K562 (cell line): ENCODE data around the gene ENTPD3. TPM values are rescaled to one million over a fixed set of nuclear protein-coding genes. Genes with fewer than 3 reads are reported as not detected.

ENCODE experiments used
- C11orf30 ChIP-seq: fragments of 450-650 bp; IDR thresholded peaks from 2 replicates; pipeline ENCODE4 v1.6.1; 2016; ENCODE audit warnings: low read depth, mild to moderate bottlenecking
- CBX1 ChIP-seq: sonication (generic); IDR thresholded peaks from 2 replicates; pipeline ENCODE4 v1.6.1; 2016; ENCODE audit warnings: antibody characterized with exemption, low read depth, mild to moderate bottlenecking
- EGR1 ChIP-seq: fragments of 450-650 bp; conservative IDR thresholded peaks from 2 replicates; pipeline ENCODE4 v1.6.1; 2017; ENCODE audit warnings: mild to moderate bottlenecking
- JUN ChIP-seq, 2 experiments: sonication (generic) in 1 of 2; formaldehyde crosslinking in 1 of 2; IDR thresholded peaks; 2 replicates each; pipeline versions ENCODE4 v1.6.1 to v1.8.0; 2012 to 2022; ENCODE audit warnings: borderline replicate concordance in 2 of 2, mild to moderate bottlenecking in 2 of 2, improper control_type of control experiment in 1 of 2, low read depth in 1 of 2, low read length in 1 of 2, missing genetic modification reagents in 1 of 2
- NR2F6 ChIP-seq: fragments of 450-650 bp; formaldehyde crosslinking; IDR thresholded peaks from 2 replicates; pipeline ENCODE4 v1.4.0; 2020; ENCODE audit warnings: mild to moderate bottlenecking
- TEAD1 ChIP-seq, 2 experiments: fragments of 450-650 bp in 1 of 2; sonication (generic) in 1 of 2; formaldehyde crosslinking; IDR thresholded peaks; 2 replicates each; pipeline versions ENCODE4 v1.4.0 to v1.8.0; 2020 to 2022; ENCODE audit warnings: mild to moderate bottlenecking in 2 of 2, missing genetic modification reagents in 1 of 2
- YBX1 ChIP-seq: fragments of 450-650 bp; IDR thresholded peaks from 2 replicates; pipeline ENCODE4 v1.7.1; 2016; ENCODE audit warnings: mild to moderate bottlenecking
- ZNF311 ChIP-seq: fragments of 250-450 bp; sonication (Bioruptor Pico); IDR thresholded peaks from 2 replicates; pipeline ENCODE4 v1.4.0; 2020; ENCODE audit warnings: mild to moderate bottlenecking, moderate library complexity
- polyA plus RNA-seq, 8 experiments: library from polyadenylated mRNA; depleted of rRNA in 4 of 8; stranded (reverse) in 5 of 8; unstranded in 3 of 8; fragments of >200 nt; fragmentation: Nextera tagmentation in 2 of 8; fragmentation: Illumina TruSeq in 1 of 8; extraction: Ambion mirVana in 2 of 8; extraction: Trizol in 1 of 8; gene quantifications; 2 replicates each; pipeline versions ENCODE4 v1.2.1 to v1.2.3, GENCODE V29; 2011 to 2014; ENCODE audit warnings: inconsistent platforms in 1 of 8, missing spikeins in 1 of 8
- total RNA-seq, 7 experiments: library from RNA; depleted of rRNA in 6 of 7; stranded (reverse); fragments of >200 nt in 6 of 7; fragmentation: Illumina TruSeq in 2 of 7; extraction: Trizol in 2 of 7; gene quantifications; 2 replicates each; pipeline versions ENCODE4 v1.2.1 to v1.2.3, GENCODE V29; 2011 to 2021; ENCODE audit warnings: low replicate concordance in 1 of 7
- TF ChIP-seq, protein P1 (sequence below): sonication (generic); formaldehyde crosslinking; IDR thresholded peaks from 2 replicates; pipeline ENCODE4 v1.8.0; 2022; ENCODE audit warnings: missing genetic modification reagents, mild to moderate bottlenecking, borderline replicate concordance
- TF ChIP-seq, protein P2 (sequence below): conservative IDR thresholded peaks from 2 replicates; pipeline ENCODE4 v1.6.1; 2011; ENCODE audit warnings: low read depth, mild to moderate bottlenecking, low read length; ENCODE audit not compliant: control insufficient read depth
- TF ChIP-seq, protein P3 (sequence below), 2 experiments: IDR thresholded peaks; 2 replicates each; pipeline ENCODE4 v1.6.1; 2012; ENCODE audit warnings: improper control_type of control experiment in 2 of 2, low read depth in 2 of 2, low read length in 2 of 2, borderline replicate concordance in 1 of 2
- TF ChIP-seq, protein P4 (sequence below), 2 experiments: fragments of 450-650 bp; conservative IDR thresholded peaks; 2 replicates each; pipeline ENCODE4 v1.6.1; 2017; ENCODE audit warnings: mild to moderate bottlenecking in 2 of 2, moderate library complexity in 2 of 2

The ENTPD3 gene
- total and polyA plus RNA-seq, 9 of the 15 experiments (the other 6 are each of a cell fraction or from before 2014, with no cell fraction given): 0.23 to 2.1 (median 0.58) TPM

DNA sequence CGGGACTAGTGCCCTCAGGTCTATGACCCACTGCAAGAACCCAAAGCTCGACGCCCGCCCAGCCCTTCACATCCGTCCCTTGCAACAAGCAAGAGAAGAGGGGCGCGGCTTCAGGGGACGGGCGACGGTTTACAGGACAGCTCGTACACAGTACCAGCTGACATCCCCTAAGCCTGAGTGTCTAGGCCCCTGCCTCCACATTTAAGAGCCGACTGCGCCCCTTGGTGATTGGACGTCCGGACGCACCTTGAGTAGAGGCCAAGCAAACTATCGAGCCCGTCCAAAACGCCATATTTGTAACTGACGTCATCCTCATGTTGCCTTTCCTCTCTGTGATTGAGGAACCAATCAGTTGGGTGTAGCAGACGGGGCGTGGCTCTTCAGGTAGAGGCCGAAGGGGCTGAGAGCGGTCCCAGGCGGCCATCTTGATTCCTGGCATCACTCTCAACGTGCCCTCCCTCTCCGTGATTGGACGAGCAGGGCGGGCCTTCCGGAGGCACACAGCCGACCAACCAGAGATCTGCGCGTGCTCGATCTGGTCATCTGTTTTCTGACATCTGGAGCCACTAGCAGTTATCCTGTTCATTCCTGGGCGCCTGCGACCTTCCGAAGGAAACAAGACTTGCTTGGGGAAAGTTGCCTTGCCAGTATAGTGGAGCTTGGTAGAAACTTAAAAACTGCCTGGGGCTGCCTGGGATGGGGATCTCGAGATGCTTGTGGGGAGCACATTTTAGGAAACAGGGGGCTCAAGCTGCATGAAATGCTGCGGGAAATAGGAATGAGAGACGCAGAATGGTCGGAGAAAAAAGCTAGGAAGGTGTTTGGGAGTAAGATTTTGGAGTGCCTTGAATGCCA, 66.1 kb downstream of the ENTPD3 start (continued):
- TF ChIP-seq JUN (IDR thresholded peaks at IDR 0.05; ENCODE audit: borderline replicate concordance, low read depth, low read length) (peak; percentile 86), JUN (CRISPR knock-in tag; IDR thresholded peaks at IDR 0.05; ENCODE audit: borderline replicate concordance) (no peak; the same call in 1 of the 2 replicates), ZNF311 (CRISPR knock-in tag) (no peak), NR2F6 (CRISPR knock-in tag) (peak; percentile 54; the same call in 1 of the 2 replicates), CBX1 (no peak; the same call in 1 of the 2 replicates), EGR1 (no peak), TEAD1 (CRISPR knock-in tag; IDR thresholded peaks at IDR 0.05) (peak; percentile 48 to 55), YBX1 (no peak), C11orf30 (peak; percentile 93)
- TF ChIP-seq, protein P1, sequence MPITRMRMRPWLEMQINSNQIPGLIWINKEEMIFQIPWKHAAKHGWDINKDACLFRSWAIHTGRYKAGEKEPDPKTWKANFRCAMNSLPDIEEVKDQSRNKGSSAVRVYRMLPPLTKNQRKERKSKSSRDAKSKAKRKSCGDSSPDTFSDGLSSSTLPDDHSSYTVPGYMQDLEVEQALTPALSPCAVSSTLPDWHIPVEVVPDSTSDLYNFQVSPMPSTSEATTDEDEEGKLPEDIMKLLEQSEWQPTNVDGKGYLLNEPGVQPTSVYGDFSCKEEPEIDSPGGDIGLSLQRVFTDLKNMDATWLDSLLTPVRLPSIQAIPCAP: no peak
- TF ChIP-seq, protein P2, sequence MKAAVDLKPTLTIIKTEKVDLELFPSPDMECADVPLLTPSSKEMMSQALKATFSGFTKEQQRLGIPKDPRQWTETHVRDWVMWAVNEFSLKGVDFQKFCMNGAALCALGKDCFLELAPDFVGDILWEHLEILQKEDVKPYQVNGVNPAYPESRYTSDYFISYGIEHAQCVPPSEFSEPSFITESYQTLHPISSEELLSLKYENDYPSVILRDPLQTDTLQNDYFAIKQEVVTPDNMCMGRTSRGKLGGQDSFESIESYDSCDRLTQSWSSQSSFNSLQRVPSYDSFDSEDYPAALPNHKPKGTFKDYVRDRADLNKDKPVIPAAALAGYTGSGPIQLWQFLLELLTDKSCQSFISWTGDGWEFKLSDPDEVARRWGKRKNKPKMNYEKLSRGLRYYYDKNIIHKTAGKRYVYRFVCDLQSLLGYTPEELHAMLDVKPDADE: 0 out of 2 replicates have a peak, but pooled peaks have one; percentile 12
- TF ChIP-seq, protein P3, sequence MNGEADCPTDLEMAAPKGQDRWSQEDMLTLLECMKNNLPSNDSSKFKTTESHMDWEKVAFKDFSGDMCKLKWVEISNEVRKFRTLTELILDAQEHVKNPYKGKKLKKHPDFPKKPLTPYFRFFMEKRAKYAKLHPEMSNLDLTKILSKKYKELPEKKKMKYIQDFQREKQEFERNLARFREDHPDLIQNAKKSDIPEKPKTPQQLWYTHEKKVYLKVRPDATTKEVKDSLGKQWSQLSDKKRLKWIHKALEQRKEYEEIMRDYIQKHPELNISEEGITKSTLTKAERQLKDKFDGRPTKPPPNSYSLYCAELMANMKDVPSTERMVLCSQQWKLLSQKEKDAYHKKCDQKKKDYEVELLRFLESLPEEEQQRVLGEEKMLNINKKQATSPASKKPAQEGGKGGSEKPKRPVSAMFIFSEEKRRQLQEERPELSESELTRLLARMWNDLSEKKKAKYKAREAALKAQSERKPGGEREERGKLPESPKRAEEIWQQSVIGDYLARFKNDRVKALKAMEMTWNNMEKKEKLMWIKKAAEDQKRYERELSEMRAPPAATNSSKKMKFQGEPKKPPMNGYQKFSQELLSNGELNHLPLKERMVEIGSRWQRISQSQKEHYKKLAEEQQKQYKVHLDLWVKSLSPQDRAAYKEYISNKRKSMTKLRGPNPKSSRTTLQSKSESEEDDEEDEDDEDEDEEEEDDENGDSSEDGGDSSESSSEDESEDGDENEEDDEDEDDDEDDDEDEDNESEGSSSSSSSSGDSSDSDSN (IDR thresholded peaks at IDR 0.05; ENCODE audit: borderline replicate concordance in 1 of 2, low read depth in 2 of 2, low read length in 2 of 2): 0 out of 4 replicates have a peak, but pooled peaks of 1 of the 2 experiments have one; percentile 31
- TF ChIP-seq, protein P4, sequence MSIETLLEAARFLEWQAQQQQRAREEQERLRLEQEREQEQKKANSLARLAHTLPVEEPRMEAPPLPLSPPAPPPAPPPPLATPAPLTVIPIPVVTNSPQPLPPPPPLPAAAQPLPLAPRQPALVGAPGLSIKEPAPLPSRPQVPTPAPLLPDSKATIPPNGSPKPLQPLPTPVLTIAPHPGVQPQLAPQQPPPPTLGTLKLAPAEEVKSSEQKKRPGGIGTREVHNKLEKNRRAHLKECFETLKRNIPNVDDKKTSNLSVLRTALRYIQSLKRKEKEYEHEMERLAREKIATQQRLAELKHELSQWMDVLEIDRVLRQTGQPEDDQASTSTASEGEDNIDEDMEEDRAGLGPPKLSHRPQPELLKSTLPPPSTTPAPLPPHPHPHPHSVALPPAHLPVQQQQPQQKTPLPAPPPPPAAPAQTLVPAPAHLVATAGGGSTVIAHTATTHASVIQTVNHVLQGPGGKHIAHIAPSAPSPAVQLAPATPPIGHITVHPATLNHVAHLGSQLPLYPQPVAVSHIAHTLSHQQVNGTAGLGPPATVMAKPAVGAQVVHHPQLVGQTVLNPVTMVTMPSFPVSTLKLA (conservative IDR thresholded peaks at IDR 0.05): peak; percentile 92 to 95
